Upper lobe of right lung (tissue), 1 donor: Measurements from ENCODE around the gene EPOP. TPM values are rescaled to one million over a fixed set of nuclear protein-coding genes. Genes with fewer than 3 reads are reported as not detected.
A peak's percentile ranks its signal among the peaks of the same experiment; 100 is the strongest.

Experiments
- ATAC-seq: fragments of 200-7000 bp; cut with Tn5 transposase; one replicate; pipeline ENCODE4 v1.9.1; 2020; ENCODE audit warnings: mild to moderate bottlenecking, moderate library complexity
- DNase-seq: peaks from one replicate; pipeline ENCODE4 v3.0.0-alpha.2; 2020
- H3K27ac ChIP-seq: fragments of 200-600 bp; one replicate; pipeline ENCODE4 v1.8.0; 2022
- H3K27me3 ChIP-seq: fragments of 200-600 bp; one replicate; pipeline ENCODE4 v1.8.0; 2022; ENCODE audit warnings: mild to moderate bottlenecking
- H3K36me3 ChIP-seq: fragments of 200-600 bp; one replicate; pipeline ENCODE4 v1.8.0; 2022
- H3K4me1 ChIP-seq: fragments of 200-600 bp; one replicate; pipeline ENCODE4 v1.8.0; 2022
- H3K4me3 ChIP-seq: fragments of 200-600 bp; one replicate; pipeline ENCODE4 v1.8.0; 2022; ENCODE audit warnings: mild to moderate bottlenecking
- H3K9me3 ChIP-seq: fragments of 200-600 bp; one replicate; pipeline ENCODE4 v1.8.0; 2022
- intact Hi-C: fragments of 100-400 bp; cut with DNase I; formaldehyde crosslinking; loops from one replicate; pipeline ENCODE4 v1.11.0; 2022
- long read RNA-seq: library from polyadenylated mRNA; unstranded; transcript quantifications from one replicate; pipeline ENCODE4 v2.0.0, GENCODE V29; 2021
- total RNA-seq: library from RNA; stranded (reverse); fragmentation: NEBNext Ultra II Directional; extraction: Animal tissue kit (Norgen Biotek cat#: 25700); gene quantifications from one replicate; pipeline ENCODE4 v1.2.1, GENCODE V29; 2021
- TF ChIP-seq, protein P1 (sequence below): fragments of 200-600 bp; IDR thresholded peaks from one replicate; pipeline ENCODE4 v1.8.0; 2022; ENCODE audit warnings: antibody characterized with exemption
- donor health status: DM: no; HTN: yes; CAD: no; lungs with severe emphysema.

EPOP gene
- 2.1 TPM for total RNA-seq
- long read RNA-seq, transcript EPOP-201 (1 exons, 3,719 nt), result major isoform, 7 of 7 reads
- long read RNA-seq, partial matches to known transcripts, result 0 of 7 reads
- long read RNA-seq, other reads (novel, unspliced or antisense), result 0 of 7 reads

DNA sequence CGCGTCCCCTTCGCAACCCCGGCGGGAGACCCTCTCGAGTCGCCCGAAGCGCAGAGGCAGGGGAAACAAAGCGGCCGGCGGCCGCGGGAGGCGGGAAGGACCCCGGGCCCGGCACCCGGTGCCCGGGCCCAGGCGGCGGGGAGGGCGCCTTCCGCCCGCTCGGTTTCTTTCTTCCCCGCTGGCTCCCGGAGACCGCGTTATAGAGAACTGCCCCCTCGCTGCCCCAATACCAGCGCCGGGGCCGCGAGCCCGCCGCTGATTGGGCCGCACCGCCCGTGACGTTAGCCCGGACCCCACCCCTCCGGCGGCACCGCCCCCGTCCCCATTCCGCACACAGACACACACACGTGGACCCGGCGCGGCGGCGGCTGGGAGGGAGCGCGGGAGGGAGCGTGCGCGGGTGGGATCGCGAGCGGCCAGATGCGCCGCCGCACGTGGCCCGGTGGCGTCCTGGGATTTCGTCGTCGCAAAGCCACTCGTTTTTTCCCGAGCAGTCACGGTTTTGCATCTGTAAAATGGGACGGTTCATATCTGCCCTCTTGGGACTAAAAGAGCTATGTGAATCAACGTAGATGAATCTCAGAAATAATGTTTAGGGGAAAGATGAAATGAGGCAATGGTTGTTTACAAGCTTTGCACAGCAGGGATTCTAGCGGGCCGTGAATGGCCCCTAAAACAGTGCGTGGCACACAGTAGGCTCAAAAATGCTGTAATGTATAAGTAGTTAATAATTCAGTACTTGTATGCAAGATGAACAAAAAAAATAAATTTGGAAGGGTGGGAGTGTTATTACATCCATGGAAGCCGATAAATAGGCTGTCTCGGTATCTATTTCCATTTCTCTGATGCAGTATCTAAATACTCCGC is at the start of gene EPOP:
Gene EPOP (minus strand): TSS at position 209 of the 867 bp plus-strand sequence. CDS start 462 bp downstream, outside the sequence.
- Histone ChIP-seq H3K27ac (peak within 1 kb of the TSS; percentile 18), H3K4me3 (peak within 1 kb of the TSS; percentile 66), H3K36me3 (no peaks in the 10 kb centered on the region), H3K27me3 (peaks cover 35% of the 10 kb centered on the region), H3K9me3 (no peaks in the 10 kb centered on the region), H3K4me1 (peaks cover 20% of the 10 kb centered on the region)
- intact Hi-C loops, result loop anchor here (5.0 kb wide), 1 partner anchor 57 kb away; the partner anchor contains the start of gene CISD3
- TF ChIP-seq, protein P1, sequence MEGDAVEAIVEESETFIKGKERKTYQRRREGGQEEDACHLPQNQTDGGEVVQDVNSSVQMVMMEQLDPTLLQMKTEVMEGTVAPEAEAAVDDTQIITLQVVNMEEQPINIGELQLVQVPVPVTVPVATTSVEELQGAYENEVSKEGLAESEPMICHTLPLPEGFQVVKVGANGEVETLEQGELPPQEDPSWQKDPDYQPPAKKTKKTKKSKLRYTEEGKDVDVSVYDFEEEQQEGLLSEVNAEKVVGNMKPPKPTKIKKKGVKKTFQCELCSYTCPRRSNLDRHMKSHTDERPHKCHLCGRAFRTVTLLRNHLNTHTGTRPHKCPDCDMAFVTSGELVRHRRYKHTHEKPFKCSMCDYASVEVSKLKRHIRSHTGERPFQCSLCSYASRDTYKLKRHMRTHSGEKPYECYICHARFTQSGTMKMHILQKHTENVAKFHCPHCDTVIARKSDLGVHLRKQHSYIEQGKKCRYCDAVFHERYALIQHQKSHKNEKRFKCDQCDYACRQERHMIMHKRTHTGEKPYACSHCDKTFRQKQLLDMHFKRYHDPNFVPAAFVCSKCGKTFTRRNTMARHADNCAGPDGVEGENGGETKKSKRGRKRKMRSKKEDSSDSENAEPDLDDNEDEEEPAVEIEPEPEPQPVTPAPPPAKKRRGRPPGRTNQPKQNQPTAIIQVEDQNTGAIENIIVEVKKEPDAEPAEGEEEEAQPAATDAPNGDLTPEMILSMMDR, result no peak
- peak; percentile 94 for DNase-seq
- ATAC-seq, result peak; percentile 92

DNA sequence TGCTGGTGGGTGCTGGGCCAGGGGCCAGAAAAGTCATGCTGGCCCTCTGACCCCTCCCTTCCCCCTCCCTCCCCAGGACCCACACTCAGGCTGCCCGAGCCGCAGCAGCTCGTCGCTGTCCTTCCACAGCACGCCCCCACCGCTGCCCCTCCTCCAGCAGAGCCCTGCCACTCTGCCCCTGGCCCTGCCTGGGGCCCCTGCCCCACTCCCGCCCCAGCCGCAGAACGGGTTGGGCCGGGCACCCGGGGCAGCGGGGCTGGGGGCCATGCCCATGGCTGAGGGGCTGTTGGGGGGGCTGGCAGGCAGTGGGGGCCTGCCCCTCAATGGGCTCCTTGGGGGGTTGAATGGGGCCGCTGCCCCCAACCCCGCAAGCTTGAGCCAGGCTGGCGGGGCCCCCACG is 47.0 kb upstream of the EPOP start:
- H3K4me1 ChIP-seq, result no peaks in the 10 kb centered on the region
- no peak overlapping the region for H3K4me3 ChIP-seq
- ATAC-seq (no peak), DNase-seq (no peak)
- H3K27ac ChIP-seq, result no peak overlapping the region
- intact Hi-C loops, result no loop called here
- no peaks in the 10 kb centered on the region for H3K27me3 ChIP-seq
- peaks cover 73% of the 10 kb centered on the region for H3K36me3 ChIP-seq
- no peaks in the 10 kb centered on the region for H3K9me3 ChIP-seq
- TF ChIP-seq, protein P1, result no peak

DNA sequence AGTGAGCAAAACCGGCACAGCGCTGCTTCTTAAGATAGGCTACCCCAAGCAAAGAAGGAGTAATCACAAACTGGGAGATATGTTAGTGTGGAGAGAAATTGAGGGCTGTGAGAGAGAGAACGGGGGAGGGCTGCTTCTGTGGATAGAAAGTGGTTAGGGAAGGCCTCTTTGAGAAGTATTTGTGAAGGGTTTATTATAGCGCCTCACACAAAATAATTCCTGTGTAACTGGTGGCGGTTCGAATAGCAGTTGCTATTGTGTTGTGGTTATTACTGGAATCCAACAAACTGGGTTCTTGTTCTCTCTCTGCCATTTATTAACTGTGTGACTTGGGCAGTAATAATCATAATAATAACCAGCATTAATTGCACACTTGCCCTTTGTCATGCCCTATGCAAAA is 46.2 kb upstream of the EPOP start:
- Histone ChIP-seq H3K4me1 (no peaks in the 10 kb centered on the region), H3K36me3 (peaks cover 81% of the 10 kb centered on the region), H3K27me3 (no peaks in the 10 kb centered on the region), H3K9me3 (no peaks in the 10 kb centered on the region), H3K27ac (no peak overlapping the region), H3K4me3 (no peak overlapping the region)
- intact Hi-C loops, result no loop called here
- DNase-seq, result no peak
- ATAC-seq, result no peak
- TF ChIP-seq, protein P1, result no peak

DNA sequence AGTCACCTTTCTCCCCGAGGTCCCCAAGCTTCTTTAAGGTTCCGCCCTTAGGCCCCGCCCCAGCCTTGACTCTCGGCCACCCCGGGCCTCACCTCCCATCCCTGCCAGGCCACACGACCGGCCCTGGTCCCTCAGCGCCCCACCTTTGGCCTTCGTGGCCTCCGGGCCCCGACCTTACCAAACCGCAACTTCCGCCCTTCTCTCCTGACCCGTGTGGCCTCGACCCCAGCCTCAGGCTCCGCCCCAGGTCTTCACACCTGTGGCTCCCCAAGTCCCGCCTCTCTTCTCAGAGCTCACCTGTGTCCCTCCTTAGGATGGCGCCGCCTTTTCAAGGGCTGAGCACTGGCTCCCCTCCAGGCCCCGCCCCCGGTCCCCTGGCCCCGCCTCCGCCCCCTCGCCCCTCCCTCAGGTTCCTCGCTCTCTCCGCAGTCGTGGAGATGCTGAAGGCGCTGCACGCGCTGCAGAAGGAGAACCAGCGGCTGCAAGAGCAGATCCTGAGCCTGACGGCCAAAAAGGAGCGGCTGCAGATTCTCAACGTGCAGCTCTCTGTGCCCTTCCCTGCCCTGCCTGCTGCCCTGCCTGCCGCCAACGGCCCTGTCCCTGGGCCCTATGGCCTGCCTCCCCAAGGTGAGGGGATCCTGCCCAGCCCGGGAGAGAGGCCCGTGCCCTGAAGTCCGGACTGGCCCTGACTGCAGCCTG is 45.3 kb upstream of the EPOP start:
- ATAC-seq, result no peak
- TF ChIP-seq, protein P1, result no peak
- intact Hi-C loops, result no loop called here
- Histone ChIP-seq H3K9me3 (no peaks in the 10 kb centered on the region), H3K36me3 (peaks cover 88% of the 10 kb centered on the region), H3K4me3 (no peak overlapping the region), H3K27ac (no peak overlapping the region), H3K27me3 (no peaks in the 10 kb centered on the region), H3K4me1 (no peaks in the 10 kb centered on the region)
- DNase-seq, result no peak

DNA sequence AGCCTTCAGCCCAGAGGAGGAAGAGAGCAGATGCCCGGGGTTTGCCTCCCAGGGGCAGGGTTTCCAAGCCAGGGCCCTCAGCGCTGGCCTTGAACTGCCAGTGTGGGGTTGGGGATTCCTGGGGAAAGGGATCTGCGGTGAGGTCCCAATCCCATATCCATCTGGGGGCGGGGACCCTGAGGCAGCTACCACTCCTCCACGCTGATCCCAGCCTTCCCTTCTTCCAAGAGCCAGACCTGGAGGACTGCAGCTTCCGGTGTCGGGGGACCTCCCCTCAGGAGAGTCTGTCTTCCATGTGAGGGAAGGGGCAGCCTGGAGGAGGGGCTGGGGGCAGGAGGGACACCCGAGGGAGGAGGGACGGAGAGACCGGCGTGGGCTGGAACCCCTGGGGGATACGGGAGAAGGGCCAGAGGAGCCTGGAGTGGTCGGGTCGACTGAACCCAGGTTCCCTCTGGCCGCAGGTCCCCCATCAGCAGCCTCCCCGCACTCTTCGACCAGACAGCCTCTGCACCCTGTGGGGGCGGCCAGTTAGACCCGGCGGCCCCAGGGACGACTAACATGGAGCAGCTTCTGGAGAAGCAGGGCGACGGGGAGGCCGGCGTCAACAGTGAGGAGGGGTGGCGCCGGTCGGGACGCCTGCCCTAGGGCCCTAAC is 44.7 kb upstream of the EPOP start:
- DNase-seq, result no peak
- TF ChIP-seq, protein P1, result no peak
- H3K27ac ChIP-seq, result no peak overlapping the region

More for the DNA sequence above, 44.7 kb upstream of the EPOP start:
- Histone ChIP-seq H3K4me1 (no peaks in the 10 kb centered on the region), H3K9me3 (no peaks in the 10 kb centered on the region), H3K36me3 (peaks cover 89% of the 10 kb centered on the region), H3K4me3 (no peak overlapping the region), H3K27me3 (no peaks in the 10 kb centered on the region)
- no peak for ATAC-seq
- intact Hi-C loops, result no loop called here
